ENCODE data around the gene TMEM41B.
A peak's percentile ranks its signal among the peaks of the same experiment; 100 is the strongest.
"Not testable (repeated sequence)": the region's sequence is repeated elsewhere in the genome, so short reads cannot be mapped to it uniquely, and the experiment has no call there.

TMEM41B gene, protein sequence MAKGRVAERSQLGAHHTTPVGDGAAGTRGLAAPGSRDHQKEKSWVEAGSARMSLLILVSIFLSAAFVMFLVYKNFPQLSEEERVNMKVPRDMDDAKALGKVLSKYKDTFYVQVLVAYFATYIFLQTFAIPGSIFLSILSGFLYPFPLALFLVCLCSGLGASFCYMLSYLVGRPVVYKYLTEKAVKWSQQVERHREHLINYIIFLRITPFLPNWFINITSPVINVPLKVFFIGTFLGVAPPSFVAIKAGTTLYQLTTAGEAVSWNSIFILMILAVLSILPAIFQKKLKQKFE

GRCh38 chr11:9314291-9315077 lies at the start of gene TMEM41B:
Gene TMEM41B, minus strand, starts transcription at chr11:9314593. Its CDS starts 152 bp downstream, at chr11:9314441.
- DNase-seq, result peak; percentile 100

DNA sequence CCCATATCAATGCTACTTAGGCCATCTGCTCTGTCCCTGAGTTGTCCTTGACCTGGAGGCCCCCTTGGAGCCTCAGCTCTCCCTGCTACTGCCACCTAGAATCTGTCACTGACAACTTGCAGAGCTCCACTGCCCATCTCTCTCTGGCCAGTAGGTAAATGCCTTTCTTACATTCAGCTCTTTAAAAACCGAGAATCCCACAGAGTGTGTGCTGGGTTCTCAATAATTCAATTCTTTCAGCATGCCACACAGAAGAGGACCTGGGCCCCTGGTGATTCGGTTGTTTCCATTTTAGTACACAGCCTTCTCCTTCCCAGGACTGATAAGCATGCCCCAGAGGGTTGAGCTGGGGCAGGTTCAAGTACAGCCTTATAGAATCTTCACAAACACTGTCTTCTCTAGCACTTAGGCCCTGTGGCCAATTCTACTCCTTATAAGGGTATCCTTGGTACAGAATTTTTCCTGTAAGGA lies 48.0 kb upstream of the TMEM41B start:
- DNase-seq, result no peak

DNA sequence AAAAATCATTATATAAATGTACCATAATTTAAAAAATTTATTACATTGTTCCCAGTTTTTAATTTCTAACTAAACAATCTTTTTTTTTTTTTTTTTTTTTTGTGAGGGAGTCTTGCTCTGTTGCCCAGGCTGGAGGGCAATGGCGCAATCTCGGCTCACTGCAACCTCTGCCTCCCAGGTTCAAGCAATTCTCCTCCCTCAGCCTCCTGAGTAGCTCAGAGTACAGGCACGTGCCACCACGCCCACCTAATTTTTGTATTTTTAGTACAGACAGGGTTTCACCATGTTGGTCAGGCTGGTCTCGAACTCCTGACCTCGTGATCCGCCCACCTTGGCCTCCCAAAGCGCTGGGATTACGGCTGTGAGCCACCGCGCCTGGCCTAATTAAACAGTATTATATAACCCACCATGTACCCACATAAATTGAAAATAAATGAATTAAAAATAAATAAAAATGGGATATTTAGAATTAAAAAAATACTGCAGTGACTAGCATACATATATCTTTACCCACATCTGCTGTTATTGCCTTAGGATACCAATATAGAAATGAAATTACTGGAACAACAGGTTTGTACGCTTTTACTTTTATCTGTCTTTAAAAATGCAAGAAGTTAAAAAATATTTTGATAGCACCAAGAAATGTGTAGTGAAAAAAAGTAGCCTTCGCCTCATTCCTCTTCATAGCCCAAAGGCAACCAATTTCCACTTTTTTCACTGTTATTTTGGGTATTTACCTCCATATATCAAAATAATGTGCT lies 46.6 kb upstream of the TMEM41B start:
- DNase-seq, result not testable (repeated sequence)

DNA sequence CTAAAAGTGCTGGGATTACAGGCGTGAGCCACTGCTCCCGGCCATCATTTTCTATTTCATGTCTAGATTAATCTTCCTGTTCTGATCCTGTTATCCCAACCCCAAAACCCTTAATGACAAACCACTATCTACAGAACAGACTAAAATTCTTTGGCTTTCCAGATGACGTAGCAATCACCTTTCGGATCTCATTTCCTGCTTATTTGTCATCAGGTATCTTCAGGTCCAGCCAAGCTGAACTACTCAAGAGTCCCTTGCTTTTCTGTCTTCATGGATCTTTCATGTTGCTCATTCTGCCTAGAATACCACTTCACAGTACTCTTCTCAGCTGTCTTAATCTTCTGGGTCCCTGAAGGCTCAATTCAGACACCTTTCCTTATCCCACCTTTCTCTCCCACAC lies 42.6 kb upstream of the TMEM41B start:
- DNase-seq, result no peak

GRCh38 chr11:9351321-9351881 lies 37.0 kb upstream of the TMEM41B start:
- no peak for DNase-seq

DNA sequence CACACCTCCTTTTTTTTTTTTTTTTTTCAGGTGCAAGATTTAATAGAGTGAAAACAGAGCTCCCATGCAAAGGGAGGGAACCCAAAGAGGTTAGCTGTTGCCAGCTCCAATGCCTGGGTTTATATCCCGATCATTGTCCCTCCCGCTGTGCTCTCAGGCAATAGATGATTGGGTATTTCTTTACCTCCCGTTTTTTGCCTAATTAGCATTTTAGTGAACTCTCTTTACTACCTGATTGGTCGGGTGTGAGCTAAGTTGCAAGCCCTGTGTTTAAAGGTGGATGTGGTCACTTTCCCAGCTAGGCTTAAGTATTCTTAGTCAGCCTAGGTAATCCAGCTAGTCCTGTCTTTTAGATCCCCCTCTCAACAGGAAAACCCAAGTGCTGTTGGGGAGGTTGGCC lies 33.4 kb upstream of the TMEM41B start:
- DNase-seq, result not testable (repeated sequence)

GRCh38 chr11:9347100-9347499 lies 32.7 kb upstream of the TMEM41B start:
- DNase-seq, result no peak

- DNase-seq, result no peak
These were observed 29.8 kb upstream of the TMEM41B start for GRCh38 chr11:9344061-9344680.

GRCh38 chr11:9341638-9342178 lies 27.3 kb upstream of the TMEM41B start:
- no peak for DNase-seq

GRCh38 chr11:9332655-9333054 lies 18.3 kb upstream of the TMEM41B start:
- no peak for DNase-seq

DNA sequence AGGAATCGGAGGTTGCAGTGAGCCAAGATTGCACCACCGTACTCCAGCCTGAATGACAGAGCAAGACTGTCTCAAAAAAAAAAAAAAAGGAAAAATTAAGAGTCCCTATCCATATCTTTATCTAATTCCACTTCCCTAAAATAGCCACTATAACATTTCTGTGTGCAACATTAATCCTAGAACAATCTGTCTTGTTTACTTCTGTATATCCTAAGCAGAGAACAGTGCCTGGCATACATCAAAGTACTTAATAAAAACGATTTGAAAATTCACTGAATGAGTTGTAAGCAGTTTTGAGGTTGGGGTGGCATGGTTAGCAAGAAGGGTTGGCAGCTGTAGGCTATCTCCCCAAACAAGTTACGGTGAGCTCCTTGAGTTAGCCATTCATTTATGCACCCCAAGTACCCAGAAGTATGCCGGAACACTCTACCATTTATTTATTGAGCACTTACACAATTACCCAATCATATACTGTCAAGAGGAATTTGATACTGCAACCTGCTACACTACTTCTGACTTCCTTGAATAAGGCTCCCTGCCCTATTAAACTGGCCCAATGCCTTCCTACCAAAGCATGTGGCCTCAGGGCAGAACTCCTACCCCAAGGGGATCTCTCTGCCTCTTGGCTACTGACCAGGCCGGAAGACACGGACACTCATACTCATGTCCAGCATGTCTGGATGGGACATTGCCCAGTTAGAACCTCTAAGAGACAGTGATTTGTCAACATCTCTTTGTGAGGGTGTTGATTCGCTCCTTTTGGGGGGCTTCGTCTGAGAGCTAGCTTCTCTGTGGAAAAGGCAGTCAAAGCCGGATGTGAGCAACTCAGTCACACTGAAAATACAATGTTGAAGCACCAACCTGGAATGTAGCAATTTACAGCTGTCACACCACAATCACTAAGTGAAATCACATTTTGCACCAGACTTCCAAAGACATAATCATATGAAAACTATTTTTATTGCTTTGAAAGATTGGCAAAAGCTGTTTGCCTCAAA lies 16.3 kb upstream of the TMEM41B start:
- DNase-seq, result no peak

DNA sequence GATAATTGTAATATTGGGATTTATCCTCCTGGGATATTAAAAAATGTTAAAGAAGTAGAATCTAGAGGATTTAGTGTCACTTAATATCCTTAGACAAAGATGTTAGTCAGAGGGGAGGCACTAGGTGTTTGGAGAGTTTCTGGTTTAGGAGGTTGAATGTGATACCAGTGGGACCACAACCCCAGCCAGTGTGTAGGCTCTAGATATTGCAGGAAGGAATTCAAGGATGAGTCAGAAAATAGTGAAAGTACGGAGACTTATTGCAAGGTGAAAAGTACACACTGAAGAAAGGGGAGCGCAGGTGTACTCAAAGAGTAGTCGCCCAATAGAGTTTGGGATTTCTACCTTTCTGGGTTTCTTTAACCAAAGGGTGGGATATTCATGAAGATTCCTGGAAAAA lies 5.7 kb upstream of the TMEM41B start:
- no peak for DNase-seq

DNA sequence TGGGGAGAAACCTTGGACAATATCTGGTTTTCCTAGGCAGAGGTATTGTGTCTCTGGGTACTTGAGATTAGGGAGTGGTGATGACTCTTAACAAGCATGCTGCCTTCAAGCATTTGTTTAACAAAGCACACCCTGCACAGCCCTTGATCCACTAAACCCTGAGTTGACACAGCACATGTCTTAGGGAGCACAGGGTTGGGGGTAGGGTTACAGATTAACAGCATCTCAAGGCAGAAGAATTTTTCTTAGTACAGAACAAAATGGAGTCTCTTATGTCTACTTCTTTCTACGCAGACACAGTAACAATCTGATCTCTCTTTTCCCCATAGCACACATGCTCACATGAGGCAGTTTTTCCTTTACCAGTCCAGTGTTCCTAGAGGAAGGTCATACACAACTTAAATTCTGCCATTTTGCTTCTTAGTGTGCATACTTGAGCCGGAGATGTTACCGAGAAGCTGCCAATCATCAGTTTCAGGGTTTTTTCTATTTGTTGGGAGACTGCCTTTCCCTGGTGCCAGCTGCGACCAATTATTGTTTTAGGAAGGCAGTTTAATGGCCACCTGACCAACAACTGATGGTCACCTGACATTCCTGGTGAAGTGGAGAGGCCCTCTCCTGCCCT lies 5.1 kb upstream of the TMEM41B start:
- not testable (repeated sequence) for DNase-seq

GRCh38 chr11:9318442-9319376 lies 4.3 kb upstream of the TMEM41B start:
- DNase-seq, result not testable (repeated sequence)

- no peak for DNase-seq
These were observed 1.9 kb upstream of the TMEM41B start for GRCh38 chr11:9316334-9316733.

- DNase-seq, result no peak
These were observed 790 bp upstream of the TMEM41B start for GRCh38 chr11:9315078-9315688.

- DNase-seq, result no peak
These were observed 624 bp downstream of the TMEM41B start for GRCh38 chr11:9313648-9314290.

DNA sequence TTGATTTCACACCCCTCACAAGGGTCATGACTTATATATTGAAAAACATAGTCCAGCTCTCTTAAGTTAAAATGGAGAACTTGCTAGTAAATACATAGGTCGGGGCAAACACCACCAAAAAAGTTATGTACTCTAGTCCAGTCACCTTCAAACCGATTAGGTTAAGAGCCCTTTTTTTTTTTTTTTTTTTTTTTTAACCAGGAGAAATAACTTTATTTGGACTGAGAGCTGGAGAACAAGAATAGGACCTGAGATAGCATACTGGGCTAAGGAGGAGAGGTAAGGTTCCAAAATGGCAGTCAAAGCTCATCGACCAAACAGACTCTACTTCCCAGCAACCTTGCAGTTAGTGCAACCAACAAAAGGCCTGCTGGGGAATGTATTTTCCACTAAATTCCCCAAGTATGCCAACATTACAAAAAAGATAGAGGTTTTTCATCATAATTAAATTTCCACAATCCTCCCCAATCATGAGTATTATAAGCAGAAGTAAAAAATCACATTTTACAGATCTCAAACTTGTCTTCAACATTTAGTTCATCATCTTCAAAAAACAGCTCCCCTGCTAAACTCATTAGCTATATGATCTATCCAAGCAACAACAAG lies 3.8 kb downstream of the TMEM41B start:
- DNase-seq, result no peak
